Activated naive CD4-positive, alpha-beta T cell (primary cell): ENCODE data around the gene STIP1.
"Not testable (repeated sequence)": the region's sequence is repeated elsewhere in the genome, so short reads cannot be mapped to it uniquely, and the experiment has no call there.

Experiments
- DNase-seq, 4 experiments: peaks; one replicate each; lab custom pipeline; 2025; lab: John Stamatoyannopoulos, UW

STIP1 gene

GRCh38 chr11:64157631-64158394 is 28.2 kb upstream of the STIP1 start:
- DNase-seq: no peak

DNA sequence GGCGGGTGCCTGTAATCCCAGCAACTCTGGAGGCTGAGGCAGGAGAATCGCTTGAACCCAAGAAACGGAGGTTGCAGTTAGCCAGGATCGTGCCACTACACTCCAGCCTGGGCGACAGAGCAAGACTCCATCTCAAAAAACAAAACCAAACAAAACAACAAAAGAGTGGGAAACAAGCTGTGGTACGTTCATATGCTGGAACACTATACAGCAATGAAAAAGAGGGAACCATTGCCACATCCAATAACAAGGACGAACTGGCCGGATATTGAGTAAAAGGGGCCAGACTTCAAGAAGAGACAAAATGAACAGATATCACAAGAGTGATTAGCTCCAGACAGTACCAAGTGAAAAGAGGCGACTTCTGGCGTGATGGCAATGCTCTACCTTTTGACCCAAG is 24.9 kb upstream of the STIP1 start:
- no peak for DNase-seq

GRCh38 chr11:64162769-64163168 is 23.2 kb upstream of the STIP1 start:
- DNase-seq: not testable (repeated sequence)

DNA sequence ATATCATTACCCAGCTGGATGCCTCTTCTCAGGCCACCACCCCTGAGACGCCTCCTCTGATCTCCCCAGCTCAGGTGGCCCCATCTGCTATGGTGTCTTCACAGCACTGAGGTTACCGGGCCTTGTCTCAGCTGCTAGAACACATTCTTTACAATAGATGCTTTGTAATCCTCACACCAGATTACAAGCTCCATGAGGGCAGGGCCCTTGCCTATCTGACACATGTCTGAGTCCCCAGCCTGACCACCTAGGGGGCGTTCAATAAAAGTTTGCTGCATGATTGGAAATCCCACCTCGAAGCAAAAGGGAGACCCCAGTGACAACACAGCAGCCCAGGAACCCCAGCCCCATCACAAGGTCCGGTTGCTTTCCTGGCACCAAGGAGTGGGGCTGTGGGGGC is 22.0 kb upstream of the STIP1 start:
- no peak for DNase-seq

GRCh38 chr11:64164392-64165312 is 21.3 kb upstream of the STIP1 start:
- DNase-seq: no peak

GRCh38 chr11:64165481-64165841 is 20.5 kb upstream of the STIP1 start:
- no peak for DNase-seq

DNA sequence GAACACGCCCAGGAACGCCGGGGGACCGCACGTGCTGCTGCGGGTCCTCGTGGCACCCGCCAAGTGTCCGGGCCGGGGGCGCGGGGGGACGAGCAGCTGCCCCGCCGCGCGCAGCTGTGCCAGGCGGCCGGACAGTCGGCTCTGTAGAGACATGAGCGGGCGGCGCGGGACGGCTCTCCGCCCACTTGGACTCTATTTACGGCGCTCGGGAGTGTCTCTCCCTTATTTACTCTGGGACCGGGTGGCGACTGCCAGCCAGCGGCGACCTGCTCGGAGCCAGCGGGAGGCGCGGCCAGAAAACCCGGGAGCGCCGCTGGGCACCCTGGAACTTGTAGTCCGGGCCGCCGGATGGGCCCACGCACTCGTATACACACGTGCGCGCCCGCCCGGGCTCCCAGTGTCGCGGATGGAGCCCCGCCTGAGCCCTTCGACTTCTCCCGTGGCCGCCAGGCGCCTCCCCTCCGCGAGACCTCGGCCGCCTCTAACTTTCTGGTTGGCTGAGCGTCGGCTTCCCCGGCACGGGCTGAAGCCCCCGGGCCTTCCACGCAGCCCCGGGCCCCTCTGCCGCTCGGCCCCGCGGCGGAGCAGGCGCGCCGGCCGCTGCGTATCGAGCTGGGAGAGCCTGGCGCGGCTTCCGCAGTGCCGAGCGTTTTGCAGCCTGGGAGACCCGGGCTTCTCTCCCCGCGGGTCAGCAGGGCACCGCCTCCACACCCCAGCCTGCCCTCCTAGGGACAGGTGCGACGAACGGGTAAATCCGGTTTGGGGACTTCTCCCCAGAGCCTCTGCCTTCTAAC is 19.9 kb upstream of the STIP1 start, which contains the start of gene MACROD1:
Gene MACROD1, minus strand, starts transcription at position 272 of the 794 bp plus-strand sequence. Its CDS starts 119 bp downstream, at position 153.
- DNase-seq: peak; percentile 42 to 65 (median 50)

DNA sequence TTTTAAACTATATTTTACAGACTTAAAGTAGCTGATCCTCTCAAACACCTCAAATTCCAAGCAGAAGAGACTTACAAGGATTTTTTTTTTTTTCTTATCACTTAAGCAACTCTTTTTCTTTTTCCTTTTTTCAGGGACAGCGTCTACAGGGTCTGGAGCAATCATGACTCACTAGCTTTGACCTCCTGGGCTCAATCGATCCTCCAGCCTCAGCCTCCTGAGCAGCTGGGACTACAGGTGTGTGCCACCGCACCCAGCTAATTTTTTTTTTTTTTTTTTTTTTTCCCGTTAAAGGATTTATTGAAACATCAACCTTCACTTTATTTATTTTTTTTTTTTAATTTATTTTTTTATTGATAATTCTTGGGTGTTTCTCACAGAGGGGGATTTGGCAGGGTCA is 15.6 kb upstream of the STIP1 start:
- no peak for DNase-seq

GRCh38 chr11:64173616-64174355 is 12.2 kb upstream of the STIP1 start:
- DNase-seq: no peak

DNA sequence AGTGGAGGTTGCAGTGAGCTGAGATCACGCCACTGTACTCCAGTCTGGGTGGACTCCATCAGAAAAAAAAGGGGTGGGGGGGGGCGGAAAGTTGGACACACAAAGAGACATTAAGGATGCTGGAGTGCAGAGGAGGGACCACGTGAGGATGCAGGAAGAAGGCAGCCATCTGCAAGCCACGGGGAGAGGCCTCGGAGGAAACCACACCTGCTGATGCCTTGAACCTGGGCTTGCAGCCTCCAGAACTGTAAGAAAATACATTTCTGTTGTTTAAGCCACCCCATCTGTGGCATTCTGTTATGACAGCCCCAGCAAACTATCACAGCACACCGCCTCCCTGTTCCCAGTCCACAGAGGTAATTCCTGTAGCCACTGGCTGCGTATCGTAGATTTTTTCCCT is 9.2 kb upstream of the STIP1 start:
- no peak for DNase-seq

- DNase-seq: no peak
These were observed 7.8 kb upstream of the STIP1 start for GRCh38 chr11:64178203-64178602.

- no peak for DNase-seq
These were observed 6.9 kb upstream of the STIP1 start for GRCh38 chr11:64178951-64179639.

DNA sequence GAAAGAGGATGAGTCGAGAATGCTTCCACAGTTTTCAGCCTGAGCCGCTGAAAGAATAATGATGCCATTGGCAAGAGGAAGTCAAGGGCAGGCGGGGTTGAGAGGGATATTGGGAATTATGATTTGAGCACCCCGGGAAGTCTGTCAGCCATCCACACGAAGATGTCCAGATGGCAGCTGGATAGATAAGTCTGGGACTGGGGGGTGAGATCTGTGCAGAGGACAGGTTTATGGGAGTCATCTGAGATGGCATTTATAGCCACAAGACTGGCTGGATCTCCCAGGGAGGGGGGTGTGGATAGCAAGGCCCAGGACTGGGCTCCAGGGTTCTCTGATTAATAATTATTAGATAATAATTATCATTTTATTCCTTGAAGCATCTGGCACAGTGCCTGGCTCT is 5.1 kb upstream of the STIP1 start:
- no peak for DNase-seq

- peak in 1 of 4 experiments; percentile 26 for DNase-seq
These were observed 4.2 kb upstream of the STIP1 start for GRCh38 chr11:64181506-64182411.

GRCh38 chr11:64183890-64184289 is 2.1 kb upstream of the STIP1 start:
- no peak for DNase-seq

- peak in 1 of 4 experiments; percentile 53 for DNase-seq
These were observed 737 bp upstream of the STIP1 start for GRCh38 chr11:64185175-64185692.

GRCh38 chr11:64186492-64187165 is 658 bp downstream of the STIP1 start:
- peak in 1 of 4 experiments; percentile 9 for DNase-seq

DNA sequence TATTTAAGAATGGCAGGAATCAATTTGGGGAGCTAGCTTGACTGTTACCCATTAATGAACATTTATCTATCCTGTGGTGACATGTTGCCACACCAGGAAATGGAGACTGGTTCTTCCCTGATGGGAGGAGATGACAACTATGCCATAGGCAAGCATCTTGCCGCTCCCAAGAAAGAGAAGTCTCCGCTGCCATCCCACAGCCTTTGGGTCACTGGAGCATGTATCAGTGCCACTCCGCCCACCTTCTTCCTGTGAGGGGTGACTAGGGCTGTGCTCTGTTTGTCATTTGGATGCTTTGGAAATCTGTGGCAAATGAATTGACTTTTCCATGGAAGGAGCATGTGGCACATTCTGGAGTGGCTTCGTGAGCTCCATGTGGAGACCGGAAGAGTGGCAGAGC is 6.5 kb downstream of the STIP1 start:
- DNase-seq: no peak

DNA sequence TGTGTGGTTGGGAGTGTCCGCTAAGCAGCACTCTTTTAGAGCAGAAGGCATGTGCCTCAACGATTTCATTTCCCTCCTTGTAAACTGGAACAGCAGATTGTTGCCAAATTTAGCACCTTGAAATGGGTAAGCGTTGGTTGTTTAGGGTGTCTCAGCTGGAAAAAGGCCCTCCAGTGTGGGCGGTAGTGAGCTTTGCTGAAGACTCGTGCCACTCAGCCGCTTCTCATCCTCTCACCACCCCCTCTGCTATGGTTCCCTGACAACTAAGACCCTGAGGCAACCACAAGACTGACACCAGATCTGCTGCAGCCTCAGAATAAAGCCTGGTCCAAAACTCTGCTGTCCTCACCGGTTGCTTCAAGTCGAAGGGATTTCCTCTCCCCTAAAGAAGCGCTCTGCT is 10.7 kb downstream of the STIP1 start:
- DNase-seq: no peak
